Thymus (tissue), 11 donors: ENCODE results near the gene PLOD2. TPM values are rescaled to one million over a fixed set of nuclear protein-coding genes. Genes with fewer than 3 reads are reported as not detected.

Experiments used
- DNase-seq, 9 donors: peaks; one replicate each; pipeline ENCODE4 v3.0.0-alpha.2; 2013; ENCODE audit warnings: low spot score in 9 of 9, low read depth in 6 of 9, missing footprints in 1 of 9
- H3K27ac ChIP-seq, 2 donors: one replicate each; pipeline ENCODE4 v1.5.1; 2013; ENCODE audit warnings: control low read depth in 1 of 2, low read depth in 1 of 2, low read length in 1 of 2, mild to moderate bottlenecking in 1 of 2, moderate library complexity in 1 of 2
- H3K27me3 ChIP-seq, 2 donors: one replicate each; pipeline ENCODE4 v1.5.1; 2013; ENCODE audit warnings: low read length in 1 of 2; ENCODE audit not compliant: control insufficient read depth in 2 of 2, insufficient read depth in 1 of 2
- H3K36me3 ChIP-seq, 2 donors: one replicate each; pipeline ENCODE4 v1.5.1; 2013; ENCODE audit warnings: low read length in 1 of 2, mild to moderate bottlenecking in 1 of 2, moderate library complexity in 1 of 2; ENCODE audit not compliant: control insufficient read depth in 2 of 2, insufficient read depth in 2 of 2
- H3K4me1 ChIP-seq, 2 donors: one replicate each; pipeline ENCODE4 v1.5.1; 2013; ENCODE audit warnings: low read length in 2 of 2; ENCODE audit not compliant: control insufficient read depth in 2 of 2, insufficient read depth in 2 of 2
- H3K4me3 ChIP-seq, 2 donors: one replicate each; pipeline ENCODE4 v1.5.1; 2013; ENCODE audit warnings: low read length in 2 of 2, control low read depth in 1 of 2, mild to moderate bottlenecking in 1 of 2
- H3K9me3 ChIP-seq, 2 donors: one replicate each; pipeline ENCODE4 v1.5.1; 2013; ENCODE audit warnings: low read length in 1 of 2, mild to moderate bottlenecking in 1 of 2; ENCODE audit not compliant: control insufficient read depth in 2 of 2, insufficient read depth in 1 of 2
- WGBS: extraction: QIAGEN DNeasy Blood & Tissue Kit; methylation state at CpG from one replicate; pipeline ENCODE4 v1.1.7; 2013; 5-methylcytosine and 5-hydroxymethylcytosine counted together
- polyA plus RNA-seq: library from polyadenylated mRNA; stranded (reverse); fragments of 200-250 nt; gene quantifications from one replicate; pipeline ENCODE4 v1.2.3, GENCODE V29; 2013
- total RNA-seq: library from RNA; stranded (reverse); fragments of 120-200 nt; gene quantifications from one replicate; pipeline ENCODE4 v1.2.4, GENCODE V29; 2013
- donor health status: healthy.

The PLOD2 gene
- total and polyA plus RNA-seq, 2 donors, result 18.0 to 35.4 TPM

GRCh38 chr3:146172586-146172985, 11.6 kb upstream of the PLOD2 start:
- Histone ChIP-seq H3K27me3 (no peaks in the 10 kb centered on the region), H3K4me1 (no peaks in the 10 kb centered on the region), H3K36me3 (no peaks in the 10 kb centered on the region), H3K9me3 (no peaks in the 10 kb centered on the region), H3K27ac (no peak overlapping the region), H3K4me3 (no peak overlapping the region)
- WGBS, result 94% methylated on average over 1 of the region's 1 CpG
- DNase-seq, result no peak

DNA sequence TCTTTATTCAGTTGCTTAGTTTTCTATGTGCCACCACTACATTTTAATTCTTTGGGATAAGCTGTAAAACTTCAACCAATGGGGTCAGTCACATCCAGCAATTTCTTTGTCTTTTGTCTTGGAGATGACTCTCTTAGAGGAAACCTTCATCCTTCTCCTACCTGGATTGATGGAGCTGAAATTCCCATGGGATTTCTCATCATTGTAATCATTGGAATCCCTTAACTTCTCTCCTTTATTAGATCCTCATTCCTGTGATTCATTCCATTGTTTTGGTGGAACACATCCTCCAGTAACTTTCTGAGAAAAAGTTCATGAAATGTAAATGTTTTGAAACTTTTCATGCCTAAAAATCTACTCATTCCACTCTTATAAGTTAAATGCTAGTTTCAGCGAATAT, 9.6 kb upstream of the PLOD2 start:
- H3K9me3 ChIP-seq, result no peaks in the 10 kb centered on the region
- H3K27me3 ChIP-seq, result no peaks in the 10 kb centered on the region
- WGBS, result 82% methylated on average over 1 of the region's 1 CpG
- no peak for DNase-seq
- no peak overlapping the region for H3K27ac ChIP-seq
- H3K4me1 ChIP-seq, result no peaks in the 10 kb centered on the region
- H3K4me3 ChIP-seq, result no peak overlapping the region
- no peaks in the 10 kb centered on the region for H3K36me3 ChIP-seq

DNA sequence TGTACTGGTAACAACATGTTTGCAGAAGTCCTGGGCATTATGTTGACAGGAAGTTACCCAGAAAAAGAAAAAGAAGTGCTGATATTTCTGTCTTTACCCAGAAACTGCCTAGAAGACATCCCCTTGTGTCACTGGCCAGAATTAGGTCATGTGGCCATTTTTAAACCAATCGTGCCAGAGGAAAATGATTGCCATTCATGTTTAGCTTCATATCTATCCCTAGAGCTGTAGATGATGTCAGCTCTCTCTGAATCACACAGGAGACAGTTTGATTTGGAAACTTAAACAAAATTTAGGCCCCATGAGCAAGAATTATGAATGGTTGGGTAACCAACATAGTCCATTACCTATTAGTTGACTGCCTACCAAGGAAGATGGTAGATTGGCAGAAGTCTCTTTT, 8.9 kb upstream of the PLOD2 start:
- WGBS, result 95% methylated on average over 1 of the region's 1 CpG
- H3K4me3 ChIP-seq, result no peak overlapping the region
- H3K27ac ChIP-seq, result no peak overlapping the region
- H3K9me3 ChIP-seq, result no peaks in the 10 kb centered on the region
- DNase-seq, result no peak
- H3K27me3 ChIP-seq, result no peaks in the 10 kb centered on the region
- no peaks in the 10 kb centered on the region for H3K36me3 ChIP-seq
- H3K4me1 ChIP-seq, result no peaks in the 10 kb centered on the region

DNA sequence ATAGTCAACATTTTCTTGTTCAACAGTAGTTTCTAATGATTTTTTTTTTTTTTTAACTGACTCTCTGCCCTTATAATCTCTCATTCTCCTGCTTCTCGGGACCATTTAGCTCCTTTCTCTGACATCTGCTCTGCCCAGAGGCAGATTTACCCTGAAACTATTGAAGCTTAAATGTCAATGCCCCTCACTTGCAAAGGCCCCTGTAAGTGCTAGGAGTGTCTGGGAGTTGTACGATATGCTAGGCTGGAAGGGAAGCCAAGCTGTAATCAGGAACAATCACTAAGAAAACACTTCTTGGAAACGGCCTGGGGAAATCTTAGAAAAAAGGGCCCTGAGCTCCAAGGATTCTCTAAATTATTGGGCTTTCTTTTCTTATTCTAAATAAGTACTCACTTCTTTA, 5.8 kb upstream of the PLOD2 start:
- Histone ChIP-seq H3K27ac (no peak overlapping the region), H3K36me3 (no peaks in the 10 kb centered on the region)

GRCh38 chr3:146166415-146166821, 5.4 kb upstream of the PLOD2 start:
- Histone ChIP-seq H3K9me3 (no peaks in the 10 kb centered on the region), H3K4me3 (no peak overlapping the region), H3K27me3 (peaks cover 13 to 21% of the 10 kb centered on the region in 2 donors), H3K27ac (no peak overlapping the region), H3K4me1 (peaks cover 0 to 3% of the 10 kb centered on the region in 2 donors), H3K36me3 (no peaks in the 10 kb centered on the region)
- WGBS, result 91% methylated on average over 4 of the region's 4 CpGs
- no peak for DNase-seq

More for the DNA sequence above, 5.8 kb upstream of the PLOD2 start:
- H3K4me3 ChIP-seq, result no peak overlapping the region
- no peak for DNase-seq
- no peaks in the 10 kb centered on the region for H3K9me3 ChIP-seq
- WGBS, result 89% methylated on average over 3 of the region's 3 CpGs
- H3K4me1 ChIP-seq, result no peaks in the 10 kb centered on the region
- H3K27me3 ChIP-seq, result peaks cover 10 to 17% of the 10 kb centered on the region in 2 donors

- Histone ChIP-seq H3K9me3 (no peaks in the 10 kb centered on the region), H3K4me3 (no peak overlapping the region), H3K27ac (no peak overlapping the region), H3K4me1 (peaks cover 0 to 6% of the 10 kb centered on the region in 2 donors), H3K36me3 (no peaks in the 10 kb centered on the region), H3K27me3 (peaks cover 16 to 26% of the 10 kb centered on the region in 2 donors)
- DNase-seq, result no peak
- 84% methylated on average over 2 of the region's 2 CpGs for WGBS
Measured at GRCh38 chr3:146165877-146166276, 4.9 kb upstream of the PLOD2 start.

GRCh38 chr3:146164971-146165769, 4.2 kb upstream of the PLOD2 start:
- no peak overlapping the region for H3K4me3 ChIP-seq
- no peaks in the 10 kb centered on the region for H3K36me3 ChIP-seq
- H3K4me1 ChIP-seq, result peaks cover 0 to 6% of the 10 kb centered on the region in 2 donors
- H3K27ac ChIP-seq, result no peak overlapping the region
- peaks cover 23 to 33% of the 10 kb centered on the region in 2 donors for H3K27me3 ChIP-seq
- no peak for DNase-seq
- H3K9me3 ChIP-seq, result no peaks in the 10 kb centered on the region
- WGBS, result 97% methylated on average over 7 of the region's 7 CpGs

- H3K9me3 ChIP-seq, result no peaks in the 10 kb centered on the region
- H3K27ac ChIP-seq, result peak overlapping the region in 1 of 2 donors; percentile 26
- no peak overlapping the region for H3K4me3 ChIP-seq
- peaks cover 24 to 40% of the 10 kb centered on the region in 2 donors for H3K27me3 ChIP-seq
- H3K4me1 ChIP-seq, result peaks cover 0 to 6% of the 10 kb centered on the region in 2 donors
- H3K36me3 ChIP-seq, result no peaks in the 10 kb centered on the region
- no peak for DNase-seq
Measured at GRCh38 chr3:146164506-146164905, 3.5 kb upstream of the PLOD2 start.

GRCh38 chr3:146164071-146164470, 3.1 kb upstream of the PLOD2 start:
- no peak overlapping the region for H3K4me3 ChIP-seq
- H3K4me1 ChIP-seq, result peaks cover 0 to 6% of the 10 kb centered on the region in 2 donors
- no peaks in the 10 kb centered on the region for H3K36me3 ChIP-seq
- H3K9me3 ChIP-seq, result no peaks in the 10 kb centered on the region
- H3K27me3 ChIP-seq, result peaks cover 24 to 43% of the 10 kb centered on the region in 2 donors
- H3K27ac ChIP-seq, result peak overlapping the region in 1 of 2 donors; percentile 26
- DNase-seq, result no peak
